HepG2 (cell line): ENCODE results near the gene HOXA10. TPM values are rescaled to one million over a fixed set of nuclear protein-coding genes. Genes with fewer than 3 reads are reported as not detected.

ENCODE experiments used
- ATAC-seq: fragments of 200-7000 bp; cut with Tn5 transposase; 3 replicates; pipeline ENCODE4 v1.9.1; 2020; ENCODE audit warnings: mild to moderate bottlenecking, moderate library complexity
- BruUV-seq: library from RNA; stranded (reverse); fragments of 400-500 nt; replicated peaks from 2 replicates; lab custom pipeline; 2021; lab: Mats Ljungman, UMichigan
- CTCF ChIA-PET: fragments of 300-600 bp; formaldehyde crosslinking; extraction: SDS; loops from one replicate; lab custom pipeline; 2021; ENCODE audit warnings: low total read pairs, inconsistent platforms, low intra/inter-chr PET ratio; lab: Yijun Ruan, JAX
- POLR2A ChIA-PET: fragments of 350-600 bp; sonication (Branson Sonifier 250); formaldehyde crosslinking; loops from one replicate; lab custom pipeline; 2020; ENCODE audit warnings: antibody characterized with exemption, inconsistent platforms; lab: Yijun Ruan, JAX
- DNase-seq: peaks from one replicate; pipeline ENCODE4 v3.0.0-alpha.2; 2015; ENCODE audit warnings: low spot score
- FAIRE-seq: peaks from 3 replicates; lab custom pipeline; 2011; peaks lifted over from hg19 to GRCh38; lab: Jason Lieb, UNC
- H2AFZ ChIP-seq: one replicate; pipeline ENCODE4 v1.6.1; 2011; ENCODE audit warnings: low read length, inconsistent platforms
- H3K27ac ChIP-seq: fragments of 300-600 bp; 3 replicates; pipeline ENCODE4 v1.8.0; 2011; ENCODE audit warnings: mixed run types, mild to moderate bottlenecking, mixed read lengths, low read length, inconsistent platforms; ENCODE audit not compliant: insufficient read depth; ENCODE audit errors: extremely low read length
- H3K27me3 ChIP-seq, 2 experiments: fragments of 200-600 bp in 1 of 2; 2 replicates in 1 of 2; 3 replicates in 1 of 2; pipeline versions ENCODE4 v1.6.0 to v1.8.0; 2011; ENCODE audit warnings: low read length in 2 of 2, mild to moderate bottlenecking in 2 of 2, moderate library complexity in 2 of 2, inconsistent platforms in 1 of 2; ENCODE audit not compliant: insufficient read depth in 2 of 2, control insufficient read depth in 1 of 2
- H3K36me3 ChIP-seq, 2 experiments: fragments of 200-600 bp in 1 of 2; replicated peaks in 1 of 2; 2 replicates in 1 of 2; 3 replicates in 1 of 2; pipeline versions ENCODE4 v1.5.1 to v1.8.0; 2011; ENCODE audit warnings: low read length in 2 of 2, inconsistent platforms in 1 of 2; ENCODE audit not compliant: insufficient read depth in 2 of 2, control insufficient read depth in 1 of 2
- H3K4me1 ChIP-seq: 2 replicates; pipeline ENCODE4 v1.5.1; 2012; ENCODE audit warnings: low read length, inconsistent platforms; ENCODE audit not compliant: insufficient read depth
- H3K4me2 ChIP-seq: 2 replicates; pipeline ENCODE4 v1.6.0; 2011; ENCODE audit warnings: low read depth, low read length, inconsistent platforms
- H3K4me3 ChIP-seq, 3 experiments: fragments of 200-600 bp in 1 of 3; sonication (generic), shearing (Covaris generic) in 1 of 3; replicated peaks in 1 of 3; 2 replicates each; pipeline ENCODE4 v1.5.1; 2011 to 2016; ENCODE audit warnings: low read length in 3 of 3, inconsistent platforms in 2 of 3, low read depth in 2 of 3, mild to moderate bottlenecking in 2 of 3, control low read depth in 1 of 3, mixed read lengths in 1 of 3; ENCODE audit not compliant: insufficient read depth in 1 of 3
- H3K79me2 ChIP-seq: one replicate; pipeline ENCODE4 v1.6.1; 2011; ENCODE audit warnings: low read length, inconsistent platforms; ENCODE audit not compliant: insufficient read depth
- H3K9ac ChIP-seq: 2 replicates; pipeline ENCODE4 v1.6.0; 2011; ENCODE audit warnings: mild to moderate bottlenecking, low read depth, low read length, inconsistent platforms; ENCODE audit not compliant: insufficient read depth
- H3K9me3 ChIP-seq: 2 replicates; pipeline ENCODE4 v1.5.1; 2012; ENCODE audit warnings: mild to moderate bottlenecking, low read length
- H4K20me1 ChIP-seq: 2 replicates; pipeline ENCODE4 v1.6.0; 2011; ENCODE audit warnings: inconsistent platforms, mild to moderate bottlenecking, low read length, moderate library complexity; ENCODE audit not compliant: insufficient read depth
- ARID2 ChIP-seq: sonication (generic); formaldehyde crosslinking; IDR thresholded peaks from 2 replicates; pipeline ENCODE4 v1.8.1; 2022; ENCODE audit warnings: mild to moderate bottlenecking, missing genetic modification reagents, borderline replicate concordance
- ARNT2 ChIP-seq: sonication (generic); formaldehyde crosslinking; IDR thresholded peaks from 2 replicates; pipeline ENCODE4 v1.8.0; 2022; ENCODE audit warnings: mild to moderate bottlenecking, low read depth, missing genetic modification reagents, moderate library complexity
- ATF7 ChIP-seq, 2 experiments: fragments of 450-650 bp in 1 of 2; sonication (generic) in 1 of 2; formaldehyde crosslinking in 1 of 2; IDR thresholded peaks; 2 replicates each; pipeline versions ENCODE4 v1.4.0 to v1.6.1; 2016 to 2020; ENCODE audit warnings: antibody characterized with exemption in 1 of 2, mild to moderate bottlenecking in 1 of 2, missing genetic modification reagents in 1 of 2
- FLYWCH1 ChIP-seq: sonication (generic); formaldehyde crosslinking; IDR thresholded peaks from 2 replicates; pipeline ENCODE4 v1.8.1; 2023; ENCODE audit warnings: mild to moderate bottlenecking, missing genetic modification reagents
- FOXC1 ChIP-seq: sonication (generic); formaldehyde crosslinking; IDR thresholded peaks from 2 replicates; pipeline ENCODE4 v1.8.0; 2022; ENCODE audit warnings: mild to moderate bottlenecking, missing genetic modification reagents, borderline replicate concordance
- HCFC1 ChIP-seq: fragments of 150-350 bp; IDR thresholded peaks from 2 replicates; pipeline ENCODE4 v1.6.1; 2014; ENCODE audit warnings: low read depth, low read length
- HNF4A ChIP-seq: sonication (generic); formaldehyde crosslinking; IDR thresholded peaks from 2 replicates; pipeline ENCODE4 v1.4.0; 2020; ENCODE audit warnings: missing genetic modification reagents
- IKZF1 ChIP-seq: fragments of 450-650 bp; IDR thresholded peaks from 2 replicates; pipeline ENCODE4 v1.7.1; 2016
- ISX ChIP-seq: sonication (generic); formaldehyde crosslinking; conservative IDR thresholded peaks from 2 replicates; pipeline ENCODE4 v1.5.0; 2020; ENCODE audit warnings: missing genetic modification reagents
- POGK ChIP-seq: sonication (generic); formaldehyde crosslinking; conservative IDR thresholded peaks from 2 replicates; pipeline ENCODE4 v1.8.0; 2022; ENCODE audit warnings: mild to moderate bottlenecking, moderate library complexity, missing genetic modification reagents
- RAD21 ChIP-seq: fragments of 450-650 bp; formaldehyde crosslinking; IDR thresholded peaks from 2 replicates; pipeline ENCODE4 v1.5.0; 2020; ENCODE audit warnings: mild to moderate bottlenecking
- SMAD3 ChIP-seq: sonication (generic); formaldehyde crosslinking; IDR thresholded peaks from 2 replicates; pipeline ENCODE4 v1.4.0; 2020; ENCODE audit warnings: missing genetic modification reagents
- SMAD9 ChIP-seq: sonication (generic); formaldehyde crosslinking; IDR thresholded peaks from 2 replicates; pipeline ENCODE4 v1.5.1; 2020; ENCODE audit warnings: mild to moderate bottlenecking, missing genetic modification reagents
- STAG1 ChIP-seq: sonication (generic); formaldehyde crosslinking; IDR thresholded peaks from 2 replicates; pipeline ENCODE4 v1.4.0; 2020; ENCODE audit warnings: missing genetic modification reagents
- TOPORS ChIP-seq: sonication (generic); formaldehyde crosslinking; IDR thresholded peaks from 2 replicates; pipeline ENCODE4 v1.8.0; 2023; ENCODE audit warnings: mild to moderate bottlenecking, missing genetic modification reagents
- ZEB1 ChIP-seq: IDR thresholded peaks from 2 replicates; pipeline ENCODE4 v1.6.1; 2012; ENCODE audit warnings: mild to moderate bottlenecking, low read depth, inconsistent platforms; ENCODE audit not compliant: insufficient replicate concordance
- ZFP36L1 ChIP-seq: sonication (generic); formaldehyde crosslinking; IDR thresholded peaks from 2 replicates; pipeline ENCODE4 v1.8.0; 2022; ENCODE audit warnings: mild to moderate bottlenecking, missing genetic modification reagents, moderate library complexity
- ZNF124 ChIP-seq: sonication (generic); formaldehyde crosslinking; IDR thresholded peaks from 2 replicates; pipeline ENCODE4 v1.4.0; 2020; ENCODE audit warnings: missing genetic modification reagents
- ZNF619 ChIP-seq: sonication (generic); formaldehyde crosslinking; IDR thresholded peaks from 2 replicates; pipeline ENCODE4 v1.4.0; 2020; ENCODE audit warnings: mild to moderate bottlenecking, missing genetic modification reagents
- ZNF792 ChIP-seq: IDR thresholded peaks from 2 replicates; pipeline ENCODE4 v1.6.1; 2016
- WGBS: methylation state at CpG from one replicate; pipeline ENCODE4 v1.1.6; 2017; ENCODE audit warnings: low lambda C conversion rate; 5-methylcytosine and 5-hydroxymethylcytosine counted together
- in situ Hi-C: cut with HindIII; loops from 2 replicates; pipeline ENCODE4 v1.10.0; 2017; ENCODE audit warnings: low pct_unique_long_range_greater_than_20kb; ENCODE audit not compliant: extremely low pct_ligation_motif_present
- intact Hi-C: fragments of 100-400 bp; cut with micrococcal nuclease; formaldehyde crosslinking; loops from one replicate; pipeline ENCODE4 v1.10.0; 2022; ENCODE audit not compliant: unreplicated experiment
- polyA plus RNA-seq, 8 experiments: library from polyadenylated mRNA; depleted of rRNA in 3 of 8; stranded (reverse) in 7 of 8; unstranded in 1 of 8; fragments of >200 nt; fragmentation: Illumina TruSeq in 4 of 8; extraction: Trizol in 4 of 8; gene quantifications; 2 replicates each; pipeline versions ENCODE4 v1.2.1 to v1.2.3, GENCODE V29; 2011 to 2016; ENCODE audit warnings: low read depth in 4 of 8, missing spikeins in 1 of 8, mixed read lengths in 1 of 8; ENCODE audit not compliant: insufficient read depth in 1 of 8
- total RNA-seq, 5 experiments: library from RNA; depleted of rRNA; stranded (reverse); fragments of >200 nt; fragmentation: Illumina TruSeq; extraction: Trizol; gene quantifications; 2 replicates each; pipeline ENCODE4 v1.2.3, GENCODE V29; 2016; ENCODE audit warnings: low read depth in 1 of 5
- TF ChIP-seq, protein P1 (sequence below): IDR thresholded peaks from 2 replicates; pipeline ENCODE4 v1.6.1; 2016; ENCODE audit warnings: missing compliant biosample characterization, missing genetic modification reagents, borderline replicate concordance

The HOXA10 gene
- total and polyA plus RNA-seq, 2 of the 13 experiments (the other 11 are each of a cell fraction or from before 2014, with no cell fraction given), result not detected

GRCh38 chr7:27210441-27211083, 36.4 kb upstream of the HOXA10 start:
- ATAC-seq (peak; percentile 74), DNase-seq (no peak), FAIRE-seq (no peak)
- no peak overlapping the region for H2AFZ ChIP-seq
- intact Hi-C loops, result loop anchor here (5.0 kb wide), 1 partner anchor 812 kb away; no protein-coding TSS in a partner anchor
- peak overlapping the region; percentile 80 for H3K4me2 ChIP-seq
- H3K9ac ChIP-seq, result no peak overlapping the region
- H3K4me1 ChIP-seq, result peaks cover 15% of the 10 kb centered on the region
- H3K79me2 ChIP-seq, result no peaks in the 10 kb centered on the region
- H3K27ac ChIP-seq, result no peak overlapping the region
- CTCF ChIA-PET, result interaction anchor here (2.2 kb wide), 1 partner anchor 710 kb away, joined by 14 read pairs; no protein-coding TSS in a partner anchor
- H3K9me3 ChIP-seq, result no peaks in the 10 kb centered on the region
- WGBS, result 2% methylated on average over 27 of the region's 32 CpGs
- BruUV-seq, result no TSS peak
- H3K36me3 ChIP-seq, result no peaks in the 10 kb centered on the region
- peak overlapping the region; percentile 23 to 56 (median 51); a peak in 3 of 6 replicates for H3K4me3 ChIP-seq
- in situ Hi-C loops, result no loop called here
- peaks cover 0 to 80% of the 10 kb centered on the region in 2 experiments; a peak in 4 of 5 replicates for H3K27me3 ChIP-seq
- H4K20me1 ChIP-seq, result no peaks in the 10 kb centered on the region
- POLR2A ChIA-PET, result no interaction called here
- TF ChIP-seq TOPORS (no peak), SMAD9 (CRISPR knock-in tag) (no peak), STAG1 (CRISPR knock-in tag) (peak; percentile 47), ZNF792 (no peak), ARID2 (no peak), ZNF124 (CRISPR knock-in tag) (0 out of 2 replicates have a peak, but pooled peaks have one; percentile 18), POGK (CRISPR knock-in tag) (no peak), ZEB1 (peak; percentile 25), FLYWCH1 (CRISPR knock-in tag) (no peak), ZNF619 (no peak), IKZF1 (no peak), ARNT2 (CRISPR knock-in tag) (no peak), HNF4A (CRISPR knock-in tag) (peak; percentile 52), SMAD3 (no peak), ATF7 (IDR thresholded peaks at IDR 0.05) (no peak), ATF7 (CRISPR knock-in tag; IDR thresholded peaks at IDR 0.05) (no peak), FOXC1 (0 out of 2 replicates have a peak, but pooled peaks have one; percentile 24), ZFP36L1 (CRISPR knock-in tag) (no peak), HCFC1 (no peak), ISX (no peak), RAD21 (CRISPR knock-in tag) (0 out of 2 replicates have a peak, but pooled peaks have one; percentile 19)
- TF ChIP-seq, protein P1, sequence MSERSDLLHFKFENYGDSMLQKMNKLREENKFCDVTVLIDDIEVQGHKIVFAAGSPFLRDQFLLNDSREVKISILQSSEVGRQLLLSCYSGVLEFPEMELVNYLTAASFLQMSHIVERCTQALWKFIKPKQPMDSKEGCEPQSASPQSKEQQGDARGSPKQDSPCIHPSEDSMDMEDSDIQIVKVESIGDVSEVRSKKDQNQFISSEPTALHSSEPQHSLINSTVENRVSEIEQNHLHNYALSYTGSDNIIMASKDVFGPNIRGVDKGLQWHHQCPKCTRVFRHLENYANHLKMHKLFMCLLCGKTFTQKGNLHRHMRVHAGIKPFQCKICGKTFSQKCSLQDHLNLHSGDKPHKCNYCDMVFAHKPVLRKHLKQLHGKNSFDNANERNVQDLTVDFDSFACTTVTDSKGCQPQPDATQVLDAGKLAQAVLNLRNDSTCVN (CRISPR knock-in tag), result no peak
